Stimulated activated CD4-positive, alpha-beta T cell treated with anti-CD3 and anti-CD28 coated beads, Interleukin-2, amount 100 ng/mL, for 24 hours (primary cell): Measurements from ENCODE around the gene ZNF770.

Experiments
- DNase-seq, 2 donors: peaks; one replicate each; pipeline ENCODE4 v3.0.0-alpha.2; 2020

The ZNF770 gene

DNA sequence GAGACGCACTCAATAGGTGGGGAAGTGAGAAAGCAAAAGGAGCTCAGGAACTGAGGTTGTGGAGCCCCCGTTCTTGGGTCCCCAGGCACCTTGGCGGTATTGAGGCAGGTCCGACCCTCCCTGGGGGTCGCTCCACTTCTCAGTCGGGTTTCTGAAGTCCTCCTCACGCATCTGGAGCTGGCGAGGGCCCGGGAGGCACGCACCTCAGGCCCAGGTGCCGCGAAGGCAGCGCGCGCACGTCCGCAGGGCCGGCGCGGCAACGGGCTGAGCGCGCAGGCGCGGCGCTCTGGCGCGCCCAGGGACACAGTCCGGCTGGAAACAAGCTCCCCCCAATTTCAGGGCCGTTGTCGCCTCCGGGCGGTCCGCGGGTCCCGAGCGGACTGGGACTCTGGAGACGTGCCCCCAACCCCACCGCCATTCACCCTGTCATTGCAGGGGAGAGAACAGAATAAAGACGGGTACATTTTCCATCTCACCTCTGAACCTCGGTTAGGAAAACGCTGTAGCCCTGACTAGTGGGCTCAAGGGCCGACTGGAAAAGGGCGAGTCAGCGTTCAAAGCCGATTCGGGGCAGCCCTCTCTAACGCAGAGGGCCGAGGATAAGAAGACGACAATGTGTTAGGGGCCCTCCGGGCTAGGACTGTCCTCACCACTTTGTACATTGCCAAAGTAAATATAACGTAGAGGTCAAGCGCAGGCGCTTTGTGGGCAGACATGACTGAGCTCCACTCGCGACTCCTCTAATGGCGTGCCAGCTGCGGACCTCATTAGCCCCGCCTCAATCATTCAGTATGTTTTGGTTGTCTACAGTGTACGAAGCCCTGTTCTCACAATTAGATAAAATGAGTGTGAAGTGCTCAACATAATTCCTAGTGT lies at the start of gene ZNF770:
ZNF770 (minus strand) TSS at position 261 of the 876 bp plus-strand sequence. CDS start 4,853 bp downstream, outside the sequence.
- peak; percentile 81 to 85 for DNase-seq

GRCh38 chr15:35028235-35028984 lies 40.3 kb upstream of the ZNF770 start:
- no peak for DNase-seq

GRCh38 chr15:35023804-35024203 lies 35.7 kb upstream of the ZNF770 start:
- DNase-seq, result no peak

GRCh38 chr15:35020974-35021373 lies 32.9 kb upstream of the ZNF770 start:
- no peak for DNase-seq

DNA sequence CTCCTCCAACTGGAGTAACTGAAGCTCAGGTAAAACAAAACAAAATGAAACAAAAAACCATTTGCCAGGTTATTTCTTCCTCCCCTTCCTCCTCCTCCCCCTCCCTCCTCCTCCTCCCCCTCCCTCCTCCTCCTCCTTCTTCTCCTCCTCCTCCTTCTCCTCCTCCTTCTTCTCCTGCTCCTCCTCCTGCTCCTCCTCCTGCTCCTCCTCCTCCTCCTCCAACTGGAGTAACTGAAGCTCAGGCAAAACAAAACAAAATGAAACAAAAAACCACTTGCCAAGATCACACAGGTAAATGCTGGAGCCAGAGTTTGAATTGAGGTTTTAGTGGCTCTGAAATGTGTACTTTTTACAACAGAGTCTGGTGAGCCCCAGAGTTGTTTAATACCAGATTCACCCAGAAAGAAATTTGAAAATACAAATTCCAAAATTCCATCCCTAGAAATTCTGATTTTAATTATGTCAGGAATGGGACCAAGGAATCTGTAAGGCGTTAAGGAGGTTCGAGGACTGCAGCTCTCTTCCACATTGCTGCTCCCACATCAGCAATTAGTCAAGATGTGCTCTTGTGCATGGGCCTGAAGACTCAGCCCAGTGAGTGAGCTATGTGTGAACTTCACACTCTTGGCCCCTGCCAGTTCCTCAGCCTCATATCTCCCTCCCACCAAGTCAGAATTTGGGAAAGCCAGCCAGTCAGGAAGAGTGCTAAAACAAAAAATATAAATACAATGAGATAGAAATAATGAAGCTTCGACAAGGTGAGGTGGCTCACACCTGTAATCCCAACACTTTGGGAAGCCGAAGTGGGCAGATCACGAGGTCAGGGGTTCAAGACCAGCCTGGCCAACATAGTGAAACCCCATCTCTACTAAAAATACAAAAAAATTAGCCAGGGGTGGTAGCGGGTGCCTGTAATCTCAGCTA lies 31.6 kb upstream of the ZNF770 start:
- no peak for DNase-seq

GRCh38 chr15:35014241-35014640 lies 26.2 kb upstream of the ZNF770 start:
- no peak for DNase-seq

GRCh38 chr15:35013370-35013769 lies 25.3 kb upstream of the ZNF770 start:
- no peak for DNase-seq

- no peak for DNase-seq
These were observed 19.3 kb upstream of the ZNF770 start for GRCh38 chr15:35007397-35007796.

DNA sequence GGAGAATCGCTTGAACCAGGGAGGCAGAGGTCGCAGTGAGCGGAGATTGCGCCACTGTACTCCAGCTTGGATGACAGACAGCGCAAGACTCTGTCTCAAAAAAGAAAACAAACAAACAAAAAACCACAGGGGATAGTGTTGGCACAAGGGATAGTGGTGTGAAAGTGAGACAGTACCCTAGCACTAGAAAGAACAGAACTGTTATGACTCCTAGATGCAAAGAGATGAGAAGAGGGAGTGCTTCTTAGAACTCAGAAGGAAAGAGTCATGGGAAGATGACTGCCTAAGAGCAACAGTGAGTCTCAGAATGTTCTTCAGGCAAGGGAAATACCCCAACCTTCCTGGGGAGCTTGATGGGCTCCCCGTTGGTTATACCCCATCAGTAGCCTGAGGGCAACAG lies 17.8 kb upstream of the ZNF770 start:
- no peak for DNase-seq

- no peak for DNase-seq
These were observed 15.8 kb upstream of the ZNF770 start for GRCh38 chr15:35003928-35004327.

- DNase-seq, result no peak
These were observed 12.4 kb upstream of the ZNF770 start for GRCh38 chr15:35000511-35000910.

DNA sequence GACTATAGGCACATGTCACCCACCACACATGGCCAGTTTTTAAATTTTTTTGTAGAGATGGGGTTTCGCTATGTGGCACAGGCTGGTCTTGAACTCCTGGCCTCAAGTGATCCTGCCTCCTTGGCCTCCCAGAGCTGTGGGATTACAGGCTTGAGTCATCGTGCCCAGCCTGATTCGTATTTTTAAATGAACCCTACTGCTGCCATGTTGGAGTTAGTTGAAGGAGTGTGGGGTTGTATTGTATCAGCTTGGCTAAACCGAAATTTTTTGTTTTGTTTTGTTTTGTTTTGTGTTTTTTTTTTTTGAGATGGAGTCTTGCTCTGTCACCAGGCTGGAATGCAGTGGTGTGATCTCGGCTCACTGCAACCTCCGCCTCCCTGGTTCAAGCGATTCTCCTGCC lies 11.8 kb upstream of the ZNF770 start:
- no peak for DNase-seq

- no peak for DNase-seq
These were observed 6.8 kb upstream of the ZNF770 start for GRCh38 chr15:34994925-34995324.

DNA sequence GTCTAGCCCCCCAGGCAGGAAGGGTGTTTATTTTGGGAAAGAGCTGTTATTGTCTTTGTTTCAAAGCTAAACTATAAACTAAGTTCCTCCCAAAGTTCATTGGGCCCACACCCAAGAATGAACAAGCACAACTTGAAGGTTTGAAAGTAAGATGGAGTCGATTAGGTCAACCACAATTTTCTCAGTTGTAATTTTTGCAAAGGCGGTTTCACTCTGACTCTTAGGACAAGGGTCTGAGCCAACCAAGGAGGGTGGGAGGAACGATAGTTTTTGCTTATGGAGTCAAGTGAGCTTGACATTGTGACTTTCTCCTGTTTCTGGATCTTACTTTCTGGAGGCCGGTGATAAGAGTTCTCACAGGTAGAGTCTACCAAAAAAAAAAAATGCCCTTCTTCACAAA lies 5.8 kb upstream of the ZNF770 start:
- DNase-seq, result no peak

DNA sequence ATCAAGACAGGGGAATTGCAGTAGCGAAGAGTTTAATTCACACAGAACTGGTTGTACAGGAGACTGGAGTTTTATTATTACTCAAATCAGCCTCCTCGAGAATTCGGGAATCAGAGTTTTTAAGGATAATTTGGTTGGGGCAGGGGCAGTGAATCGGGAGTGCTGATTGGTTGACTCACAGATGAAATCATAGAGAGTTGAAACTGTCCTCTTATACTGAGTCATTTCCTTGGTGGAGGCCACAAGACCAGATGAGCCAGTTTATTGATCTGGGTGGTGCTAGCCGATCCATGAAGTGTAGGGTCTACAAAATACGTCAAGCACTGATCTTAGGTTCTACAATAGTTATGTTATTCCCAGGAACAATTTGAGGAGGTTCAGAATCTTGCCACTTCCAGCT lies 5.3 kb upstream of the ZNF770 start:
- no peak for DNase-seq

DNA sequence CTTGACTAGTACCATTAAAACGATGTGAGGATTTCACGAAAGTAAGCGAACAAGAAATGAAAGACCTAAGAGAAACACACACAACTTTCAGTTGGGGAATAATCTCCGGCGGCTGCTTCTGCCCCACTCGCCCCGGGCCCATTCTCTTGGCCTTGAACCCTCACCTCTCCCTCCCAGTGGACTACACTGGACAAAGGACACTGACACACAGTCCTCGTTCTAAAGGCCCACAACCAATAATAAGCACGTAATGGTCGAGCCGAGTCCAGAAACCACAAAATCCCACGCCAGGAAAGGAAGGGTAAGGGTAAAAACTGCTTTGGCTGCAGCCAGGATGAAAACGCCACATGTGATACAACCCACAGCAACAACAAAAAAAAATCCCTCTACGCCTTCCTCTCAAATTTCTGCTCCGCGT lies 469 bp downstream of the ZNF770 start:
- DNase-seq, result peak; percentile 7 to 22

GRCh38 chr15:34986771-34987480 lies 1.2 kb downstream of the ZNF770 start:
- no peak for DNase-seq

DNA sequence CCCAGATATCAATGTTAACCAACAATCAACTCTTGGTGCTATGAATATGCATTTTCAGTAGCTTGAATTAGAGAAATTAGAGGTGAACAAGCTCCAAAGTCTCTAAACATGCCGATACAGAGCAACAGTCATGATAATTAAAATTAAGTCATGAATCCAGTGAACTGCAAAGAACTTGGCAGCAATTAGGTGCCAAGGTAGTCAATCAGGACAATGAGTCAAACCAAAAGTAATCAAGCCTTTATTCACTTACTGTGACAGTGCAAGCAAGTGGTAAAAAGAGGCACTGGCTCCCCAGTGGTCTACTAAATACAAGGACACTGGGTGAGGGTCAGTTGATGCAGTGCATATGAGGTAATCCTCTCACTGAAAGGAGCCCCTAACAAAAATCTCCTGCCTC lies 1.8 kb downstream of the ZNF770 start:
- no peak for DNase-seq

DNA sequence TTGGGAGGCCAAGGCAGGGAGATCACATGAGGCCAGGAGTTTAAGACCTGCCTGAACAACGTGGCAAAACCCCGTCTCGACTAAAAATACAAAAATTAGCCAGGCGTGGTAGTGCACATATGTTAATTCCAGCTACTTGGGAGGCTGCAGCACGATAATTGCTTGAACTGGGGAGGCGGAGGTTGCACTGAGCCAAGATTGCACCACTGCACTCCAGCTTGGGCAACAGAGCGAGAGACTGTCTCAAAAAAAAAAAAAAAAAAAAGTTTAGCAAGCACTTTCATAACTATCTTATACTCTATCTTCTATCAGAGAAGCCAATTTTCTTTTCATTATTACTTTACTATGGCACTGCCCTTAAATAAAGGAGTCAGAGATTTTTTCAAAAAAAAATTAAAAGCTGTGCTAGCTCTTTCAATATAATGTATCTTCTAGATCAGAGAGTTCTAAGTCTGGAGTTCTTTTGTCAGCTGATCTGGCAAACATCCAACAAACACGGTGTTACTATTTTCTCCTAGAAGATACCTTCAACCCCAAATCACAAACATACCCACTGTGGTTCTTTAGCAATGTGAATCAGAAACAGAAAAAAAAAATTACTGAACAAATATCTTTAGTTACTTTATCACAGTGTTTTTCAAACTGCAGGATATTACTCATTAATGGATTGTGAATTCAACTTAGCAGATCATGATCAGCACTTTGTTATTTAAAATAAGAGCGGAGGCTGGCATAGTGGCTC lies 3.0 kb downstream of the ZNF770 start:
- no peak for DNase-seq

DNA sequence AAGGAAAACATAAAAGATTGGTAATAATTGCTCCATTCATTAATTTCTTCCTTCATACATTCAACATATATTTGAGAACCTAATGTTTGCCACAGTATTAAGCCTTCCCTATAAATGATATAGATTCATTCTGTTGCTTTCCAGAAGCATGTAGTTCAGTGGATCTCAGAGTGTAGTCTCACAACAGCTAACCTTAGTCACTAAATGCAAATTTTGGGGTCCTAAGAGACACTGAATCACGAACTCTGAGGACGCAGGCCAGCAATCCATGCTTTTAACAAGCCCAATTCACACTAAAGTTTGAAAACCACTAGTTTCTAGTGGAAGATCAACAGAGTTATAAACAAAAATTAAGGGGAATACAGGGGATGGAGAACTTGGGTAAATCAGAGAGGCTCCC lies 11.3 kb downstream of the ZNF770 start:
- no peak for DNase-seq

DNA sequence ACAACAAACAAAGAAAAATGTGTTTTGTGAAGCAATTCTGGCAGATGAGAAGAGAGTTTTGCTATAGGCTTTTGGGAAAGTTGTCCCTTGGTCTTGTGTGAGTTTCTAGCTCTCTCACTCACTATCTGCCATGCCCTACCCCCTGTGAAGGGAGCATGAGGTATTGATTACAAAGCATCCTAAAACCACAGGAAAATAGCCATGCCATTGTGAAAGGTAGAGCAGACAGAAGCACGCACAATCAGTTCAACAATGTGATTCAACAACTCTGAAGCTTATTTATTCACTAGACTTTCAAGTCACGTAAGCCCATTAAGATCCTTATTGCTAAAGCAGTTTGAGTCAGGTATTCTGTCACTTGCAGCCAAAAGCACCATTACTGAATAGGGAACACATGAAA lies 12.0 kb downstream of the ZNF770 start:
- no peak for DNase-seq

DNA sequence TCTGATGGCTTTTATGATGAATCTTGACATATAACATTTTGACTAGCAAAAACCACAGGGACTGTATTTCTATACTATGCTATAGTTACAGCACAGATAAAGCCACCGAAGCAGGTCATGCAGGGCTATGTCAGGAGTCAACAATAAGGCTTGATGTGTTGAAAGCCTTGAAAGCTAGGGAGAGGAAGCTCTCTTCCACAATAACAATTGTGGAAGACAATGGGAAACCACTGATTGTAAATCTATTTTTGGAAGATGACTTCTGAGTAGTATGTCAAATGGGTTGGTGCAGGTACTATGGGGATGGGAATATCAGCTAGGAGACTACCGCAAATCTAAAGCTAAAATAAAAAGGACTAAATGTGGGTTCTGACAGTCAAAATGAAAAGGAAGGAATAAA lies 14.6 kb downstream of the ZNF770 start:
- no peak for DNase-seq
